Upper lobe of right lung (tissue), 1 donor: Measurements from ENCODE around the gene LYSMD4. TPM values are rescaled to one million over a fixed set of nuclear protein-coding genes. Genes with fewer than 3 reads are reported as not detected.
A peak's percentile ranks its signal among the peaks of the same experiment; 100 is the strongest.

Source experiments
- ATAC-seq: fragments of 200-7000 bp; cut with Tn5 transposase; one replicate; pipeline ENCODE4 v1.9.1; 2020; ENCODE audit warnings: mild to moderate bottlenecking, moderate library complexity
- DNase-seq: peaks from one replicate; pipeline ENCODE4 v3.0.0-alpha.2; 2020
- H3K27ac ChIP-seq: fragments of 200-600 bp; one replicate; pipeline ENCODE4 v1.8.0; 2022
- H3K27me3 ChIP-seq: fragments of 200-600 bp; one replicate; pipeline ENCODE4 v1.8.0; 2022; ENCODE audit warnings: mild to moderate bottlenecking
- H3K36me3 ChIP-seq: fragments of 200-600 bp; one replicate; pipeline ENCODE4 v1.8.0; 2022
- H3K4me1 ChIP-seq: fragments of 200-600 bp; one replicate; pipeline ENCODE4 v1.8.0; 2022
- H3K4me3 ChIP-seq: fragments of 200-600 bp; one replicate; pipeline ENCODE4 v1.8.0; 2022; ENCODE audit warnings: mild to moderate bottlenecking
- H3K9me3 ChIP-seq: fragments of 200-600 bp; one replicate; pipeline ENCODE4 v1.8.0; 2022
- CTCF ChIP-seq: fragments of 200-600 bp; IDR thresholded peaks from one replicate; pipeline ENCODE4 v1.8.0; 2022; ENCODE audit warnings: antibody characterized with exemption
- intact Hi-C: fragments of 100-400 bp; cut with DNase I; formaldehyde crosslinking; loops from one replicate; pipeline ENCODE4 v1.11.0; 2022
- total RNA-seq: library from RNA; stranded (reverse); fragmentation: NEBNext Ultra II Directional; extraction: Animal tissue kit (Norgen Biotek cat#: 25700); gene quantifications from one replicate; pipeline ENCODE4 v1.2.1, GENCODE V29; 2021
- donor health status: DM: no; HTN: yes; CAD: no; lungs with severe emphysema.

Gene LYSMD4
- total RNA-seq, 1 donor from 2014 or later, result 9.1 TPM

GRCh38 chr15:99708563-99708962 is 24.7 kb downstream of the LYSMD4 start:
- H3K9me3 ChIP-seq, result no peaks in the 10 kb centered on the region
- peak overlapping the region; percentile 67 for H3K27ac ChIP-seq
- H3K4me3 ChIP-seq, result no peak overlapping the region
- TF ChIP-seq CTCF, result no peak
- intact Hi-C loops, result no loop called here
- ATAC-seq (peak; percentile 96), DNase-seq (peak; percentile 89)
- peaks cover 36% of the 10 kb centered on the region for H3K4me1 ChIP-seq
- H3K36me3 ChIP-seq, result peaks cover 32% of the 10 kb centered on the region
- no peaks in the 10 kb centered on the region for H3K27me3 ChIP-seq

DNA sequence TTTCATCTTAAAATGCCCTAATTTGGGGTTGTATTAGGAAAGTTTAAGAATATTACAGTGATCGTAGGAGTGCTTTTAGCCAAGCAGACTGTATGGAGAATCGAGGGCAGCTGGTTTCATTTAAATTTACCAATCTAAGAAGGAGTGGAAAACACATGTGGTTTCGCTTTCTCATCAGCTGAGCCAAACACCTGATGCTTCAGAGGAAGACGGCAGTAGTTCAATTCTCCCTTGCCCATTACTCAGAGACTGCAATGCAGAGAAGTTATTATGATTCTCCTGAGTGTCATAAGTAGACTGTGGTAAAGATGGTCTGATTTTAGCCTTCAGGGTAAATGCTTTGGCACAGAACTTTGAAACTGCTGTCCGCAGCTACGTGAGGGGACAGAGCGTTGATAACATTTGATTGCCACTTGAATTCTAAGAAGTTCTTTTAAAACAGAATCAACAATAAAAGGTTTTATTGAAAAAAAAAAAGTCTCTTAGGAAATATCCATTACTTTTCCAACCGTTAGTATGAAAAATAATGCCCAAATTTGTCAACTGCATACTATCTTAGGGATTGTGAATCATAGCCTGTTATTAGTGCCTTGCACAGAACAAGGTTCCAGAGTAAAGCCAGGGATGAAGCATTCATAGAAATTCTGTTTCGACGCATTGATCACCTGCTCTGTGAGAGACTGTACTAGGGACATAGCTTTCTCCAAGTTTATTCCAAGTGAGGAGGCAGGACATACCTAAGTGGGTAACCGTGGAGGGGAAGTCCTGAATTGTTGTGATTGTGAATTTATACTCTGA is 25.6 kb downstream of the LYSMD4 start:
- H3K36me3 ChIP-seq, result peaks cover 26% of the 10 kb centered on the region
- no peak for TF ChIP-seq CTCF
- DNase-seq (no peak), ATAC-seq (no peak)
- H3K9me3 ChIP-seq, result no peaks in the 10 kb centered on the region
- H3K27ac ChIP-seq, result peak overlapping the region; percentile 67
- intact Hi-C loops, result no loop called here
- H3K4me3 ChIP-seq, result no peak overlapping the region
- no peaks in the 10 kb centered on the region for H3K27me3 ChIP-seq
- peaks cover 45% of the 10 kb centered on the region for H3K4me1 ChIP-seq

GRCh38 chr15:99706557-99707303 is 26.5 kb downstream of the LYSMD4 start:
- TF ChIP-seq CTCF, result no peak
- H3K4me1 ChIP-seq, result peaks cover 47% of the 10 kb centered on the region
- ATAC-seq, result no peak

DNA sequence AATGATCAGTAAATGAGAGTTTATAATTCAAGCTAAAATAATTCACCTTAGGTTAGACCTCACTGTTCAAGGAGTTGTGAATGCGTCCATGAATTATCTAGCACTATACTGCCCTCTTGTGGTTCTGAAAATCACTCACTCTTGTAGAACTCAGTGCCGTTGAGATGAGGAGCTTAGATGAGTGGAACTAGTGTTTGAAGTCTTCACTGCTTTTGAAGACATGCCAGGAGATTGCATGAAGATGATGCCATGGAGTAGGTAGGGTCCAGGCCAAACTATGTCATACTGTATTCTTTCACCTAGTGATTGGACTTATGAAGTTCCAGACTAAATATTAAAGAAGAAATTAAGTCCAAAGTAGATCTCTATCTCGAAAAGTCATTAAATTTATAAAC is 28.8 kb downstream of the LYSMD4 start:
- Histone ChIP-seq H3K36me3 (no peaks in the 10 kb centered on the region), H3K4me3 (no peak overlapping the region), H3K4me1 (peaks cover 41% of the 10 kb centered on the region), H3K27ac (peak overlapping the region; percentile 78), H3K9me3 (no peaks in the 10 kb centered on the region), H3K27me3 (no peaks in the 10 kb centered on the region)
- peak; percentile 82 for TF ChIP-seq CTCF
- no peak for DNase-seq
- peak; percentile 83 for ATAC-seq
- intact Hi-C loops, result no loop called here

More at GRCh38 chr15:99706557-99707303, 26.5 kb downstream of the LYSMD4 start:
- peaks cover 16% of the 10 kb centered on the region for H3K36me3 ChIP-seq
- H3K27me3 ChIP-seq, result no peaks in the 10 kb centered on the region
- peak overlapping the region; percentile 21 for H3K27ac ChIP-seq
- intact Hi-C loops, result no loop called here
- no peak overlapping the region for H3K4me3 ChIP-seq
- H3K9me3 ChIP-seq, result no peaks in the 10 kb centered on the region
- no peak for DNase-seq

DNA sequence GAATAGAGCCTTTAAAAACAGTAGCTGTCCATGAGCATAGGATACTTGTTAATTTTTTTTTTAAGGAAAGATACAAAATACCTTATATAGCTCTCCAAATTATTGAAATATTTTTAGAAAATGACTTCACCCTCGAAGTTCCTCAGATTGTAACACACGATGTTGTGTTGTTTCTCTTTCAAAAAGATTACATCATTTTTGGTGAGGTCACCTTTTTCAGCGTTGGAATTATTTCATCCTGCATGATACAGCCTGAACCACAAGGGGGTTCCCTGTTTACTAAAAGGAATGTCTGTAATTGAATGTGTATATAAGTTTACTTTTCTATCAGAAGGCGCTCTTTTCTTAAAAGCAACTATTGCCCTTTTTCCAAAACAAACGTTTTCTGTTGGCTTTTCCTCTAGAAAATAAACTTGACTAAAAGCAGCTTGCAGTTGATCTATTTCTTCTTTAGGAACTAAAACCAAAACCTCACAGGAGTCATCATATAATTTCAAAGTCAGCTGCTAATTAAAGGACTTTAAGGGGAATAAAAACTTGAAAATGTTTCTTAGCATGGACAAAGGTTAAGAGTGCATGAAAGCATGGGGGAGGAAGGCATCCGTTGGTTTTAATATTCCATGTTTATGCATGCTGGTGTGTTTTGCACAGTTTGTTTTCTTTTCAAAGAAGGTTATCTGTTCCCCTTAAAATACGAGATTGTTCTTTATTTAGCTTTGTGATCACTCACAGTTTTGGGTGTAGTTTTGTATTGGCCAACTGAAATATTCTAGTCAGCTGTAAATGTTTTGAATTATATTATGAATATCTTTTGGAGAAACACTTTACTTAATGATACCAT is 29.4 kb downstream of the LYSMD4 start:
- intact Hi-C loops, result no loop called here
- no peak overlapping the region for H3K4me3 ChIP-seq
- H3K27ac ChIP-seq, result peak overlapping the region; percentile 78
- no peak for DNase-seq
- no peaks in the 10 kb centered on the region for H3K36me3 ChIP-seq
- ATAC-seq, result peak; percentile 75
- H3K4me1 ChIP-seq, result peaks cover 35% of the 10 kb centered on the region
- TF ChIP-seq CTCF, result peak; percentile 72
- no peaks in the 10 kb centered on the region for H3K9me3 ChIP-seq
- H3K27me3 ChIP-seq, result no peaks in the 10 kb centered on the region
